CD4-positive, alpha-beta T cell (primary cell): Measurements from ENCODE around the gene ALX3. TPM values are rescaled to one million over a fixed set of nuclear protein-coding genes. Genes with fewer than 3 reads are reported as not detected.

ENCODE experiments used
- ATAC-seq: fragments of 200-7000 bp; cut with Tn5 transposase; one replicate; pipeline ENCODE4 v1.10.0; 2022; ENCODE audit warnings: mild to moderate bottlenecking; ENCODE audit not compliant: poor library complexity
- CTCF ChIA-PET: fragments of 350-600 bp; sonication (Branson Sonifier 250); formaldehyde crosslinking; loops from one replicate; lab custom pipeline; 2021; ENCODE audit warnings: antibody characterized with exemption, inconsistent platforms; lab: Charles Lee
- POLR2A ChIA-PET: fragments of 350-600 bp; sonication (Branson Sonifier 250); formaldehyde crosslinking; loops from one replicate; lab custom pipeline; 2021; ENCODE audit warnings: antibody characterized with exemption, inconsistent platforms; lab: Charles Lee
- DNase-seq, 14 experiments: peaks; one replicate each; pipeline ENCODE4 v3.0.0-alpha.2; 2013 to 2020; ENCODE audit warnings: mixed read lengths in 2 of 14
- H3K27ac ChIP-seq, 2 donors: one replicate each; pipeline versions ENCODE4 v1.5.1 to v1.7.0; 2013; ENCODE audit warnings: low read length in 2 of 2, low read depth in 1 of 2, mild to moderate bottlenecking in 1 of 2
- H3K27me3 ChIP-seq, 2 experiments: 1 replicate in 1 of 2; 2 replicates in 1 of 2; pipeline versions ENCODE4 v1.6.1 to v1.7.0; 2013; ENCODE audit warnings: low read length in 2 of 2, control low read depth in 1 of 2, mild to moderate bottlenecking in 1 of 2, moderate library complexity in 1 of 2; ENCODE audit not compliant: insufficient read depth in 2 of 2, control insufficient read depth in 1 of 2
- H3K36me3 ChIP-seq: one replicate; pipeline ENCODE4 v1.6.1; 2013; ENCODE audit warnings: low read length, control low read depth; ENCODE audit not compliant: insufficient read depth
- H3K4me1 ChIP-seq: one replicate; pipeline ENCODE4 v1.6.1; 2013; ENCODE audit warnings: low read length, control low read depth; ENCODE audit not compliant: insufficient read depth
- H3K4me3 ChIP-seq: one replicate; pipeline ENCODE4 v1.5.1; 2013; ENCODE audit warnings: mild to moderate bottlenecking, low read length, moderate library complexity
- H3K9me3 ChIP-seq, 2 experiments: 1 replicate in 1 of 2; 2 replicates in 1 of 2; pipeline versions ENCODE4 v1.6.1 to v1.7.0; 2013; ENCODE audit warnings: low read length in 2 of 2, mild to moderate bottlenecking in 2 of 2, control low read depth in 1 of 2, moderate library complexity in 1 of 2; ENCODE audit not compliant: control insufficient read depth in 1 of 2, insufficient read depth in 1 of 2
- H3K27ac Mint-ChIP-seq: one replicate; pipeline ENCODE4 v1.8.0; 2020; ENCODE audit warnings: mixed read lengths
- H3K27me3 Mint-ChIP-seq: one replicate; pipeline ENCODE4 v1.8.0; 2021; ENCODE audit warnings: mixed read lengths
- H3K36me3 Mint-ChIP-seq: one replicate; pipeline ENCODE4 v1.8.0; 2021; ENCODE audit warnings: low read depth, mixed read lengths
- H3K4me1 Mint-ChIP-seq: one replicate; pipeline ENCODE4 v1.8.0; 2021; ENCODE audit warnings: low read depth, mixed read lengths
- H3K4me3 Mint-ChIP-seq: one replicate; pipeline ENCODE4 v1.8.0; 2020; ENCODE audit warnings: mild to moderate bottlenecking, mixed read lengths
- H3K9me3 Mint-ChIP-seq: one replicate; pipeline ENCODE4 v1.8.0; 2020; ENCODE audit warnings: mixed read lengths
- CTCF ChIP-seq: fragments of 200-600 bp; IDR thresholded peaks from one replicate; pipeline ENCODE4 v1.8.0; 2022; ENCODE audit warnings: antibody characterized with exemption, mild to moderate bottlenecking
- intact Hi-C, 2 experiments: fragments of 100-400 bp; cut with DNase I in 1 of 2; cut with micrococcal nuclease in 1 of 2; formaldehyde crosslinking; loops; one replicate each; pipeline versions ENCODE4 v1.15.1 to v1.9.0; 2023 to 2025; cut with DNase I, micrococcal nuclease
- total RNA-seq, 174 experiments: library from RNA in 2 of 174; stranded (reverse) in 2 of 174; gene quantifications; one replicate each; pipeline ENCODE4 v1.2.3 and lab custom pipeline; 2021 to 2026

ALX3 gene
- total RNA-seq, 2 experiments from 2014 or later: not detected

- POLR2A ChIA-PET: no interaction called here
- ATAC-seq (no peak), DNase-seq (no peak)
- H3K36me3 Mint-ChIP-seq: peaks cover 68% of the 10 kb centered on the region
- H3K4me1 Mint-ChIP-seq: peaks cover 5% of the 10 kb centered on the region
- Histone ChIP-seq H3K36me3 (peaks cover 46% of the 10 kb centered on the region), H3K4me1 (no peaks in the 10 kb centered on the region), H3K27ac (no peak overlapping the region), H3K4me3 (no peak overlapping the region), H3K27me3 (no peaks in the 10 kb centered on the region), H3K9me3 (no peaks in the 10 kb centered on the region)
- no peak for TF ChIP-seq CTCF
- no peaks in the 10 kb centered on the region for H3K27me3 Mint-ChIP-seq
- no peak overlapping the region for H3K27ac Mint-ChIP-seq
- intact Hi-C loops: loop anchor here in 1 of 2 experiments (10.0 kb wide), 1 partner anchor 406 kb away; no protein-coding TSS in a partner anchor
- no peak overlapping the region for H3K4me3 Mint-ChIP-seq
- no peaks in the 10 kb centered on the region for H3K9me3 Mint-ChIP-seq
- CTCF ChIA-PET: no interaction called here
Observed at GRCh38 chr1:110058591-110058990, 11.9 kb downstream of the ALX3 start.

GRCh38 chr1:110057963-110058518, 12.4 kb downstream of the ALX3 start:
- ChIA-PET CTCF (no interaction called here), POLR2A (no interaction called here)
- Histone ChIP-seq H3K4me3 (no peak overlapping the region), H3K4me1 (no peaks in the 10 kb centered on the region), H3K36me3 (peaks cover 51% of the 10 kb centered on the region), H3K27me3 (no peaks in the 10 kb centered on the region), H3K27ac (no peak overlapping the region), H3K9me3 (no peaks in the 10 kb centered on the region)
- Mint-ChIP-seq H3K27ac (no peak overlapping the region), H3K27me3 (no peaks in the 10 kb centered on the region), H3K4me1 (peaks cover 5% of the 10 kb centered on the region), H3K9me3 (no peaks in the 10 kb centered on the region), H3K36me3 (peaks cover 73% of the 10 kb centered on the region), H3K4me3 (no peak overlapping the region)
- DNase-seq (no peak), ATAC-seq (no peak)
- TF ChIP-seq CTCF: no peak
- intact Hi-C loops: loop anchor here in 1 of 2 experiments (10.0 kb wide), 1 partner anchor 407 kb away; no protein-coding TSS in a partner anchor

GRCh38 chr1:110056776-110057175, 13.7 kb downstream of the ALX3 start:
- CTCF ChIA-PET: no interaction called here
- no peak overlapping the region for H3K27ac Mint-ChIP-seq
- intact Hi-C loops: loop anchor here in 1 of 2 experiments (10.0 kb wide), 1 partner anchor 408 kb away; no protein-coding TSS in a partner anchor

More at GRCh38 chr1:110056776-110057175, 13.7 kb downstream of the ALX3 start:
- POLR2A ChIA-PET: no interaction called here
- TF ChIP-seq CTCF: no peak
- Histone ChIP-seq H3K4me3 (no peak overlapping the region), H3K9me3 (no peaks in the 10 kb centered on the region), H3K27ac (no peak overlapping the region), H3K27me3 (no peaks in the 10 kb centered on the region), H3K36me3 (peaks cover 64% of the 10 kb centered on the region), H3K4me1 (no peaks in the 10 kb centered on the region)
- Mint-ChIP-seq H3K9me3 (no peaks in the 10 kb centered on the region), H3K27me3 (no peaks in the 10 kb centered on the region), H3K4me1 (peaks cover 5% of the 10 kb centered on the region), H3K4me3 (no peak overlapping the region), H3K36me3 (peaks cover 81% of the 10 kb centered on the region)
- DNase-seq (no peak), ATAC-seq (no peak)
